RCC 7860 (cell line): ENCODE data around the gene SLC43A2.
"Not testable (repeated sequence)": the region's sequence is repeated elsewhere in the genome, so short reads cannot be mapped to it uniquely, and the experiment has no call there.

ENCODE experiments used
- DNase-seq: peaks from one replicate; pipeline ENCODE4 v3.0.0-alpha.2; 2015; ENCODE audit warnings: low spot score
- FAIRE-seq: peaks from 2 replicates; lab custom pipeline; 2012; peaks lifted over from hg19 to GRCh38; lab: Jason Lieb, UNC

Gene SLC43A2

DNA sequence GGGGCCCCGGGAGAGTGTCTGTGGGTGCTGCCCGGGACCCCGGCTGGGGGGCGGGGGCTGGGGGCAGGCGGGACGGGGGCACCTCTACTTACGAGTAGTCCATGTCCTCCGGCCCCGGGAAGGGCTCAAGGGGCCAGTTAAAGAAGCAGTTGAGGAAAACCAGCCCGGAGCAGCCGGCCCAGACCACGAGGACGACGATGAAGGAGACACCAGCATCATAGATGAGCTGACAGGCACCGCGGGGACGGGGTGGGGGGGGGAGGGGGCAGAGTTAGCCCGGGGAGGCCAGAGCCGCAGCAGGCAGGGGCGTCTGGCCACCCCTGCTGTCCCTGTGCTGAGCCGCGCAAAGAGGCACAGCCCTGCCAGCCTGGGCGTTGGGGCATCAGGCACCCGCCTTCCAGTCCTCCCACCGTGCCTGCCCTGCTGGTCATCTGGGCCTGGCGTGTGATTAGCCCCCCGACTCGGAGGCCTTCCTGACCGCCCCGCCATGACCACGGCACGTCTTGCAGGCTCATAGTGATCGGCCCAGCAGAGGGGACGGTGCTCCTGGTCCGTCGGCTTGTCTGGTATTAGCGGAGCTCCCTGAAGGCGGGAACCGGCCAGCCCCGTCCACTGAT, 37.1 kb downstream of the SLC43A2 start:
- no peak for FAIRE-seq
- DNase-seq = no peak

DNA sequence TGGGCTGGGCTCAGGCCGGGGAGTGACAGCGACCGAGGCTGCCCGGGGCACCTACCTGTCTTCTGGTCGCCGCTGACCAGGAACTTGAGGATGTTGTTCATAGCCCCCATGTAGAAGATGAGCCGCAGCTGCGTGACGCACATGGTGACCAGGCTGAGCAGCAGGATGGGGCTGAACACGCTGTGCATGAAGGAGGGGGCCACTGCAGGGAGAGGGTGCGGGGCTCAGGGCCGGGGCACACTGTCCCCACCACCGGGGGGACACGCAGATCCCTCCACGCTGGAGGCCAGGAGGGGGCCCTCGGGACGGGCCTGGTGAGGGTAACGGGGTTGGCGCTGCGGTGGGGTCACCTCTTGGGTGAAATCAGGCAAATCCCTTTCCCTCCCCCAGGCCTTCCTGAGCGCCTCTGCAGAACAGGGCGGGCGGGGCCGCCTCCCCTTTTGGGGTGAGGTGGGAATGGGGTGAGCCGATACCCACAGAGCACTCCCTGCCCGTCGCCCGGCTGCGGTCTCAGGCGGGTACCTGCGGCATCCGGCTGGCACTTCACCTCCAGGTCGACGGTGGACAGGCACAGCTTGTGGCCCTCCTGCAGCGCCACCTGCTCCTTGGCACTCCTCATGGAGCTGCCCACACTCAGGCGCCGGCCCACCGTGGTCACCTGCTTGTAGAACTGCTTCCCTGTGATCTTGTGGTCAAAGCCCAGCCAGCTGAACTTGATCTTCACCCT, 37.7 kb downstream of the SLC43A2 start:
- no peak for DNase-seq
- no peak for FAIRE-seq

DNA sequence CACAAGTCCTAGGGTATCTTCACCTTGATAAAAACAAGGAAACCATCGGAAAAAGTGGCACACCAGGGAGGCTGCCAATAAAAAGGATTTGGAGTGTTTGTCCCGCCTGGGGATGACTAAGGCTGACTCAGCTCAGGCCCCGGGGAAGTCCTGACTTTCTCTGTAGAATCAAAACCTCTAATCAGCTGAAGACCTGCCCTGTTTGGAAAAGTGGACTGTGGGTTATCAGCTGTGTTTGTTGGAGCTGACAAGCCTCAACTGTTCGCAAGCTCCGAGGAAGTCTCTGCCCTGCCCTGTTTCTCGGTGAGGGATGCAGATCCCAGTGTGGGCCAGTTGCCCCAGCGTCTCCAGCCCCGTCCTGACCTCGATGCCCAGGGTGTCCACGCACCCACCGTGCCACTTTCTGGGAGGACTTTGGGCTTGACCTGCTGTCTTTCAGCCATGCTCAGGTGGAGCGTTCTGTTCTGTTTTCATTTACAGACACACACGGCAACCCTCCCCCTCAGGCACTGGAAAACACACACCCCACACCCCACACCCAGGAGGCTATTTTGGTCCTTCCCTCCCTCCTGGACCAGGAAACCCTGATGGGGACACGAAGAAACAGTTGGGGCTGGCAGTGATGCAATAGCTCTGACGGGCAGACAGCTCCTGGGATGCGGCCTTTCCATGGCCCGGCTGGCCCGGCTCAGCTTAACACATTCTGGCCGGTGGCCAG, 38.4 kb downstream of the SLC43A2 start:
- peak; percentile 96 for FAIRE-seq

DNA sequence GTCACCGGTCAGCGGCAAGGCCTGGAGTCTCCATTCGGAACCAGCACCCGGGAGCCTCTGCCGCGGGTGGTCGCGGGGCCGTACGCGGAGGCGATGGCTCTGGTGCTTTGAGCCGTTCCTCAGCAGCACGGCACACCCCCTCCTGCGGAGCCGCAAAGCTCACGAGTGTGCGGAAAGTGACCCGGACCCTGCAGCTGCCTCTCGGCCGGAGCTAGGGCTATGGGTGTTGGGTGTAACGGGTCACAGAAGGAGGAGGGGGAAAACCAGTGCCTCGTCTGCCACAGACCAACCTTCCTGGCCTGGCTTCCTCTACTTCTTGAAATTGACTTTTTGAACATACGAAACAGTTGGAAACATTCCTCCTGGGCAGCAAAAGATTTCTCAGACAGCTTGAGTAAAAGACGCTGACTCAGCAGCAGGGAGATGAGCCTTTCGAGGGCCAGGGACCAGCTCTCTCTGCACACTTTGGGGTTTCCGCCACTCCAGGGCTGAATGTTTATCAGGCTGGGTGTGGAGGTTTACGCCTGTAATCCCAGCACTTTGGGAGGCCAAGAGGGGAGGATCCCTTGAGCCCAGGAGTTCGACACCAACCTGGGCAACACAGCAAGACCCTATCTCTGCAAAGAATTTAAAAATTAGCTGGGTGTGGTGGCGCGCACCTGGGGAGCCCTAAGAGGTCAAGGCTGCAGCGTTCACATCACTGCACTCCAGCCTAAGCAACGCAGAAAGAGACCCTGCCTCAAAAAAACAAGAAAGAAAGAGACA, 39.6 kb downstream of the SLC43A2 start:
- no peak for DNase-seq
- FAIRE-seq = no peak

More for the DNA sequence above, 38.4 kb downstream of the SLC43A2 start:
- DNase-seq = peak; percentile 84

DNA sequence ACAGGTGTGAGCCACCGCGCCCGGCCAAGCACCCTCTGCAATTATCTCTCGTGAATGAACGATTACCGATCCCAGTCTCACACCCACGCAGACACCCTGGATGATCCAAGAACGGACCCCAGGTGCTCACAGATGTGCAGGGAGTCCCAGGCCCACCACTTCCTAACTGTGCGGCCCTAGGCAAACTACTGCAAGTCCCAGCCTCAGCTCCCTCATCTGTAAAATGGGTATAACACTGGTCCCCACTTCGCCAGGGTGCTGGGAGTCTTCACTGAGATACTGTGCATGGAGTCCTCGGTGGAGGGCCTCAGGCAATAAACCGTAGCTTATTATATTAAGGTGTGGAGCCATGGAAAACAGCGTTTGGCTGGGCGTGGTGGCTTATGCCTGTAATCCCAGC, 44.5 kb downstream of the SLC43A2 start:
- DNase-seq (no peak), FAIRE-seq (no peak)

DNA sequence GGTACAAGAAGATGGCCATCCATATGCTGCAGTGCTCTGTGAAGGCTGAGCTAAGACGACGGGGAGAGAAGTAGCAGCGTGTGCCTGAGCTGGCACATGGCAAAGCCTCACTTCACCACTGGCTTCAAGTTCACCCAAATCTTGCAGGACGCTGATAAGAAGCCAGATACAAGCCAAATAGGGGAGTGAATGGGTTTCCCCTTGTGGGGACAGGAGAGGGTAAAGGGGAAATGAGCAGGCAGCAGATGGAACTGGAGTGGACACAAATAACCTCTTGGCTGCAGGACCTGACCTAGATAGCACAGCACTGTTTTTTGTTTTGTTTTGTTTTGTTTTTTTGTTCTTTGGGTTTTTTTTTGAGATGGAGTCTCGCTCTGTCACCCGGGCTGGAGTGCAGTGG, 45.1 kb downstream of the SLC43A2 start:
- FAIRE-seq (no peak), DNase-seq (no peak)

DNA sequence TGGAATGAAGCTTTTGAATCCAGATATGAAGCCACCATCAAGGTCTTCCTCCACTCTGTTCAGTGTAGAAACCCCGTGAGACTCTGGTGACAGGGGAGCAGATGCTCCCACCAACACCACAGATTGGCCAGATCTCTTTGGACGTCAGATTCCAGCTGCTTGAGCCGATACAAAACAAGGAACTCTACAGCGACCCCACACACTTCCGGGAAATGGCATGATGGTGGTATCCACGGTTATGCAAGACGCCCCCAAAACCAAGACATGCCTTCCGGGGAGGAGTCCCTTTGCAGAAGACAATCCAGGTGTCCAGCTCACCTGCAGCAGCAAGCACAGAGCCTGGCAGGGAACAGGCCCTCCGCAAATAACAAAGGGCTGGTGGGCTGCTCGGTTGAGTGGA, 46.3 kb downstream of the SLC43A2 start:
- DNase-seq (no peak), FAIRE-seq (no peak)

DNA sequence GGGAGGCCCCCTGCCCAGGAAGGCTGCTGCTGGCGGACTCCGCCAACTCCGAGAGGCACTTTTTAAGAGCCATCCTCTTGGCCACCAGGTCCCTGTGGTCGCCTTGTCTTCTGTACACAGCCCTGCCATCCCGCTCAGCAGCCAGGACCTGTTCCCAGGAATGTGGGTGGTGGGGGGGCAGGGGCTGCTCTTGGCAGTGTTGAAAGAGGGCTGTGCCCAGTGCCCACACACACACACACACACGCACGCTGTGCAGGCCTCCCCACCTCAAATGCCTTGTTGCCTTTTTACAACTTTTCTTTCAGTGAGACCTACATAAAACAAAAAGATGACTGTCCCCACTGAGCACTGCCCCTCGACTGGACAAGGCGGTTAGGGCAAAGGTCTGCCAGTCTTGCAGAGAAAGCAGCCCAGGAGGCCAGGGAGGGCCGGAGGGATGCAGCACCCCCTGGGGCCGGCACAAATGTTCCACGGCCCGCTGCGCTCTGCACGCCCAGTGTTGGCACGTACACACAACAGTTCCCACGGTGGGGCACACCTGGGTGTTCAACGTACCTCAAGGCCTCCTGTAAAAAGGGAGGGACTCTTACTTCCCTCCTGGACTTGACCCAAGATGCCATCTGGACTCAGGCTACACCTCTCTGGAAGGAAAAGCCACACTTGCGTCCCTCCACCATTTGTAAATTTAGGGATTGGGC, 47.5 kb downstream of the SLC43A2 start:
- DNase-seq = no peak
- FAIRE-seq = no peak

DNA sequence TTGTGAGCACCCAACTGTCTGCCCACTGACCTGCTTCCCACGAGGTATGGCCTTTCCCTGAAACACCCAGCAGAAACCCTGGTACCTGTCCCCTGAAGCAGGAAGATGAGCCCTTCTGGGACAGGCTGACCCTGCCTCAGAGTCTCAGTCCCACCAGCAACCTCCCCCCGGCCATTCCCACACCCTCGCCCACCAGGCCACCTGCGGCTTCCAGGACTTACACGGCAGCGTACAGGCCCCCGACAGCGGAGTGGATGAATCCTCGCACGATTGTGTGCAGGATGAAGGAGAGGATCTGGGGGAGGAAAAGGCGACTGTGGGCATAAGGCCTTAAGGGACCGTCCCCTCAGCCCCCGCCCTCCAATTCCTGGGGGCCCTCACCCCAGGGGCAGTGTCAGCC, 50.6 kb downstream of the SLC43A2 start:
- FAIRE-seq = no peak

DNA sequence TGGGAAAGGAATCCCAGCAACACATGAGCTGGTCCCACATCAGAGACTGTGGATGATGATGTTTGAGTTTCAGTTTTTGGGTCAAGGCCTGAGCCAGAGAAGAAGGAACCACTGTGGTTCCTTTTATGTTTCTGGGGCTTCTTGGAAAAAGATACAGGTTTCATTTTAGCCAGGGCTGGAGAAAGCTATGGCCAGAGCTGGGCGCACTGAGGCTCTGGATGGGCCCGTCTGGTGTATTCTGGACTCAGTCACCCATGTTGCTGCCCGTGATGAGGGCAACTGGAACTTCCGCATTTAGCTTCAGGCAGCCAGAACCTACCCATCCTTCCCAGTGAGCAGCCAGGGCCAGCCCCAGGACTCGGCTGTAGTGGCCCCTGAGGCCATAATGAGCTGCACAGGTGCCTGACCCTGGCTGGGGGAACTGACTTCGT, 51.0 kb downstream of the SLC43A2 start:
- DNase-seq (no peak), FAIRE-seq (no peak)

More for the DNA sequence above, 50.6 kb downstream of the SLC43A2 start:
- no peak for DNase-seq

DNA sequence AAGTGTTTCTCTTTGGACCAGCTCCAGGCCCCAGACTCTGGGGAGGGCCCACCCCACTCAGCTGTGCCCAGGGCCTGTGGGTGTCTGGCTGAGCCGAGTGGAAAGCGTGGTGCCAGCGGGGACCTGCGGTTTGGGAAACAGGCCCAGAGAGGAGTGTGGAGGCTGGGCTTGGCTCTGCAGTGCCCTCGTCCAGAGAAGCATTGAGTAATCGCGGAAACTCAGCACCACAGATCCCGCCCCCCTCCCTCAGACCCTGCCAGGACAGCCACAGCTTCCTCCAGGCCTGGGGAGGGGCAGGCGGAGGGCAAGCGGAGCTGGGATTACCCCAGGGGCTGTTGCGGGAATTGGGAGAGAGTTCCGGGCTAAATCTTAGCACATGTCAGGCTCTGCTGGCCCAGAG, 51.5 kb downstream of the SLC43A2 start:
- FAIRE-seq = peak; percentile 81
- DNase-seq = peak; percentile 83

DNA sequence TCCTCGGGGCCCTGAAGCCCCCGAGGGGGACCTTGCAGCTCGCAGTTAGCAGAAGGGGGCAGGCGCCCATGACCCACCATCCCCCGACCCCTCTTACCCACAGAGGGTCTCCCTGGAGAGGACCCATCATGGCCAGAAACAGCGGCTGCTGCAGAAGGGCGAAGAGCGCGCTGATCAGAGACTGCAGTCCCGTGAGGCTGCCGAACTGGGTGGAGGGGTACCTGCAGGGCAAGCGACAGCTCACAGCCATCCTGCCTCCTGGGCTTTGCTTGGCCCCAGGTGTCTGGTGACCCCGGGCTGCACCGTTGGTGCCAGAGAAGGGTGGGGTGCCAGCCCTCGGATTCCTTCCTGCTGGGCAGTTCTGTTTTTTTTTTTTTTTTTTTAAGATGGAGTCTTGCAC, 52.1 kb downstream of the SLC43A2 start:
- FAIRE-seq = no peak
- DNase-seq = no peak

DNA sequence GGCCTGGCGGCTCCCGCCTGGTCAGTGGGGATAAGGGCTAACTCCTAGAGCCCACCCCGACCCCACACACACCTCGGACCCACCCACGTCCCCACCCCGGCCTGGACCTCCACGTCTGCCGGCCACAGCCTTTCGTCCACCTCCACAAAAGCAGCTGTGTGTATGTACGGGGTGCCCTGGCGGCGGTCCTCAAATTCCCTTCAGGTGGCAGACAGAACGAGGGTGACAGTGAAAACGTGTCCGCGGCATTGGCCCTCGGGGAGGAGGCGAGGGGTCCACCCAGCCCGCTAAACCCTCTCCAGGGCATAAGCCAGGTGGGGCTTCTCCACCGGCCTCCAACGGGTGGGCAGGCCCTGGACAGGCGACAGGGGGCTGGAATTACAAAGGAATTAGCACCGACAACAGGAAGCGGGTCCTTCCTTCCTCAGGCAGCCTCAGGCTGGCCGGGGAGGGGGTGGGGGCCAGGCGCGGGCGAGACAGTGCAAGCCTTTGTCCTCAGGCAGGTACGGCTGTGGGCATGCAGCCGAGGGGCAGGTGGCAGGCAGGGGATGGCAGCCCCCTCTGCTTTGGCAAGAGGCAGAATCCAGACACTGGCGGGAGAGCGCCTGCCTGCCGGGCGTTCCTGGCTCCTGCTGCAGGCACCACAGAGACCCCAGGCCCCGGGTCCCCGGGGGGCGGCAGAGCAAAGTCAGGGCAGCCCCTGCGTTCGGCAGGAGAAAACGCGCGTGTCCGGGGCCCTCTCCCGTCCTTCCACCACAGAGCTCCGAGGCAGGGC, 53.8 kb downstream of the SLC43A2 start:
- FAIRE-seq (no peak), DNase-seq (no peak)

DNA sequence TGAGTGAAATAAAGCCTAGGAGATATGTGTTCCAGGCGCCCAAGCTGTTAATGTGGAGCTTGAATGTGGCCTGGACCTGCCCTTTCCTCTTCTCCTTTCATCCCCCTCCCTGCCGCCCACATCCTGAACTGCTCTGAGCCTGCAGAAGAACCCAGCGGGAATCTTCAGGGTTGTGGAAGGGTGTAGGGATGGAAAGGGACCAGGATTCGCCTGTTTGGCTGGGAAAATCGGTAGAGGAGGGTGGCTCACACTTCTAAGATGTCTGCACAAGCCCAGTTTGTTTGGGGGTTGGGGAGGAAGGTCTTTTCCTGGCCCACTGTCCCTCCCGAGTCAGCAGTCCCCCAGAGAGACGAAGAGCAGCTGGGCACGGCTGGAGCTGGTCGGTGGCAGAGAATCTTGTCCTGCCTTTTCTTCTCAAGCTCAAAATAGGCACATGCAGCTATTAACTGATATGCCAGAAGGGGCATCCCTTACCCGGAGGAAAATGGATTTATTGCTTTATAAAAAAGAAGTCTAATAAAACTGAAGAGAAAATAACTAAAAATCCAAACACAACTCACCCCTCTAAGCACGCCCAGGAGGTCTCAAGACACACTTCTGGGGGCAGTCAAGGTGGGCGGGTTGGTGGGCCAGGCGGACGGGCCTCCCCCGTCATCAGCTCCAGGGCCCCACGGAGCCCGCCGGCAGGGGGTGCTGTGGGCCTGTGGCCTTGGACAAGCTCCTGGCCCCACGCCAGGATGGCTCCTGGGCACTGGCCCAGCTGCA, 54.5 kb downstream of the SLC43A2 start:
- FAIRE-seq = no peak

DNA sequence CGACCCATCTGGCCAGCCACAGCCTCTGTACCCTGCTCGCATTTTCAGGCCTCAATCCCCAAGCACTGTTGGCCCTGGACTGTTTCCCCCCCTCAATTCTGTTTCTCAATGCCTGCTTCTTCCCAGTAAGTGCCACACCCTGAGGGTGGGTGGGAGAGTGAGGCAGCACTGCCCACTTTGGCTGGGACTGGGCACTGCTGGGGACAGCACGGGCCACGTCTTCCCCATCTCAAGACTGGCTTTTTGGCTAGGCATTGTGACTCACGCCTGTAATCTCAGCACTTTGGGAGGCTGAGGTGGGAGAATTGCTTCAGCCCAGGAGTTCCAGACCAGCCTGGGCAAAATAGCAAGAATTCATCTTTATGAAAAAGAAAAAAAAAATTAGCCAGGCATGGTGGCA, 56.0 kb downstream of the SLC43A2 start:
- FAIRE-seq = not testable (repeated sequence)

More for the DNA sequence above, 54.5 kb downstream of the SLC43A2 start:
- peak; percentile 30 for DNase-seq

DNA sequence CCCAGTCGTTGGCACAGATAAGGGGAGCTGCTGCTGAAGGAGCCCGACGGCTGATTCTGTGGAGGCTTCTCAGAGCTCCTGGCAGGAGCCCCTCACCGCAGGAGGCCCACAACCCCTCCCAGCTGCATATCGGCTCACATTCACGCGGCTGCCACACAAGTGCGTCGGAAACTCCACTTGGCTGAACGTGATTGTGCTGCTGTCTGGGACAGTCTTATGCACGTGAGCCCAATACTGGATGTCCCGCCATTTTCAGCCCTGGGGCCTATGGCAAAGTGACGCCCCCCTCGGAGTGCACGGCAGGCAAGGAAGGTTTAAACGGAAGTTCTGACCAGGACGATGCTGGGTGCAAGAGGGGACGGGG, 57.3 kb downstream of the SLC43A2 start:
- FAIRE-seq = no peak
- no peak for DNase-seq

More for the DNA sequence above, 56.0 kb downstream of the SLC43A2 start:
- not testable (repeated sequence) for DNase-seq

DNA sequence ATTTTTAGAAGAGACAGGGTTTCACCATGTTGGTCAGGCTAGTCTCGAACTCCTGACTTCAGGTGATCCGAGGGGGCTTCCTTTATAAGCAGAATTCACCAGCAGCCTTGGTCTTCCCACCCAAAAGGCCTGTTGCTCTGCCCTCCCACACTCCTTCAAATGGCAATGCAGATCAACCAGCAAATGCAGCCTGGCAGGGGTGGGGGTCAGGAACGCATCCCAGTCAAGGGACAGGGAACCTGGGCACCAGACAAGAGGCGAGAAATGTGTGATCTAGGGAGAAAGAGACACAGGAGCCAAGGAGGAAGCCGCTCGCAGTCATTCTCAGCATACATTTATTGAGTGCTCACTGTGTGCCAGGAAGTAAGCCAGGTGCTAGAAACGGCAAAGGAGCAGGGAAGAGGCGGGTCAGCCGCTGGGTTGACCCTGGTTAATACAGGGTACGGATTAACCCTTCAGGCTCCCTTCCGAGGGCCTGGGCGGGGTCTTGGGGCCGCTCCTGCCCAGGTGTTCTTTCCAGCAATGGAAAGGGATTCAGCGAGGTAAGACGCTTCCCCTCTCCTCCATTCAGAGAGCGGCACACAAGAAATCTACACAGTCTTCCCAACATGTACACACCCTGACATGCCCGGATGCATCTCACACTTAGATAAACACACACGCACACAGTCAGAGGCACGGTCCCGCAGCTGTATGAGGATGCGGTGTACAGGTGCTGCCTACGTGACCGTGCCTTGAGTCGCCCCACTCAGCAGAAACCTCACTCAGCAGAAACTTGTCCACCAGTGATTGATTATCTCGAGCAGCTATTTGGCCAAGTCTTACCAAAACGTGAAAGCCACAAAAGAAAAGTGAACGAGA, 59.5 kb downstream of the SLC43A2 start:
- no peak for FAIRE-seq
- no peak for DNase-seq
